Nephron (organoid): ENCODE data around the gene SET.

Experiments
- H3K27ac Mint-ChIP-seq, 3 experiments: 2 replicates each; pipeline ENCODE4 v1.8.0; 2020; ENCODE audit warnings: mixed read lengths in 3 of 3, mild to moderate bottlenecking in 2 of 3, moderate library complexity in 1 of 3
- H3K27me3 Mint-ChIP-seq: 2 replicates; pipeline ENCODE4 v1.8.0; 2021; ENCODE audit warnings: low read depth, mild to moderate bottlenecking, moderate library complexity, mixed read lengths
- H3K36me3 Mint-ChIP-seq: 2 replicates; pipeline ENCODE4 v1.8.0; 2020; ENCODE audit warnings: low read depth, mixed read lengths
- H3K4me1 Mint-ChIP-seq: 2 replicates; pipeline ENCODE4 v1.8.0; 2020; ENCODE audit warnings: mixed read lengths
- H3K4me3 Mint-ChIP-seq, 3 experiments: 2 replicates each; pipeline ENCODE4 v1.8.0; 2020; ENCODE audit warnings: mild to moderate bottlenecking in 3 of 3, mixed read lengths in 3 of 3, moderate library complexity in 2 of 3
- H3K9me3 Mint-ChIP-seq: 2 replicates; pipeline ENCODE4 v1.8.0; 2020; ENCODE audit warnings: mixed read lengths
- CTCF ChIP-seq, 3 experiments: fragments of 200-600 bp; sonication (generic); IDR thresholded peaks; one replicate each; pipeline ENCODE4 v1.5.0; 2021; ENCODE audit warnings: antibody characterized with exemption in 3 of 3; ENCODE audit not compliant: unreplicated experiment in 3 of 3

SET gene

GRCh38 chr9:128701227-128701854, 12.3 kb downstream of the SET start:
- TF ChIP-seq CTCF (IDR thresholded peaks at IDR 0.05; ENCODE audit: unreplicated experiment in 3 of 3) = no peak

GRCh38 chr9:128702445-128702948, 13.5 kb downstream of the SET start, which contains the start of gene PKN3:
Gene PKN3 (plus strand): TSS chr9:128702503. CDS start chr9:128702916, 413 bp downstream.
- H3K36me3 Mint-ChIP-seq = peaks cover under 1% of the 10 kb centered on the region
- H3K27me3 Mint-ChIP-seq = no peaks in the 10 kb centered on the region
- H3K4me1 Mint-ChIP-seq = peaks cover 5% of the 10 kb centered on the region
- peak within 1 kb of the TSS; percentile 83 to 91 (median 86) for H3K4me3 Mint-ChIP-seq
- no peaks in the 10 kb centered on the region for H3K9me3 Mint-ChIP-seq
- TF ChIP-seq CTCF (IDR thresholded peaks at IDR 0.05; ENCODE audit: unreplicated experiment in 3 of 3) = peak; percentile 86 to 98 (median 87)
- peak within 1 kb of the TSS in 2 of 3 experiments; percentile 40 to 54 for H3K27ac Mint-ChIP-seq

More at GRCh38 chr9:128701227-128701854, 12.3 kb downstream of the SET start:
- Mint-ChIP-seq H3K9me3 (no peaks in the 10 kb centered on the region), H3K4me3 (peak overlapping the region; percentile 68 to 83 (median 71)), H3K4me1 (peaks cover 5% of the 10 kb centered on the region), H3K27ac (peak overlapping the region in 2 of 3 experiments; percentile 54 to 57), H3K27me3 (no peaks in the 10 kb centered on the region), H3K36me3 (peaks cover 11% of the 10 kb centered on the region)

GRCh38 chr9:128702949-128703615, 14.1 kb downstream of the SET start:
- no peaks in the 10 kb centered on the region for H3K9me3 Mint-ChIP-seq
- peaks cover 5% of the 10 kb centered on the region for H3K4me1 Mint-ChIP-seq
- H3K4me3 Mint-ChIP-seq = peak overlapping the region; percentile 77 to 83 (median 81)
- H3K27ac Mint-ChIP-seq = no peak overlapping the region
- no peak for TF ChIP-seq CTCF (IDR thresholded peaks at IDR 0.05; ENCODE audit: unreplicated experiment in 3 of 3)
- H3K27me3 Mint-ChIP-seq = no peaks in the 10 kb centered on the region
- H3K36me3 Mint-ChIP-seq = no peaks in the 10 kb centered on the region

- Mint-ChIP-seq H3K27ac (no peak overlapping the region), H3K27me3 (no peaks in the 10 kb centered on the region), H3K4me3 (peak overlapping the region; percentile 77 to 83 (median 81)), H3K4me1 (peaks cover 5% of the 10 kb centered on the region), H3K9me3 (no peaks in the 10 kb centered on the region), H3K36me3 (no peaks in the 10 kb centered on the region)
- TF ChIP-seq CTCF (IDR thresholded peaks at IDR 0.05; ENCODE audit: unreplicated experiment in 3 of 3) = no peak
Observed at GRCh38 chr9:128703616-128704355, 14.8 kb downstream of the SET start.

GRCh38 chr9:128704356-128704670, 15.3 kb downstream of the SET start:
- Mint-ChIP-seq H3K27ac (no peak overlapping the region), H3K9me3 (no peaks in the 10 kb centered on the region), H3K4me1 (peaks cover 5% of the 10 kb centered on the region), H3K36me3 (no peaks in the 10 kb centered on the region), H3K27me3 (no peaks in the 10 kb centered on the region), H3K4me3 (peak overlapping the region; percentile 60 to 69 (median 67))
- no peak for TF ChIP-seq CTCF (IDR thresholded peaks at IDR 0.05; ENCODE audit: unreplicated experiment in 3 of 3)
